Right lung (tissue), 5 donors: ENCODE measurements around the gene SMC5. TPM values are rescaled to one million over a fixed set of nuclear protein-coding genes. Genes with fewer than 3 reads are reported as not detected.
"Not testable (repeated sequence)": the region's sequence is repeated elsewhere in the genome, so short reads cannot be mapped to it uniquely, and the experiment has no call there.

Experiments used
- DNase-seq, 2 donors: peaks; one replicate each; pipeline ENCODE4 v3.0.0-alpha.2; 2013
- polyA plus RNA-seq, 5 donors: library from polyadenylated mRNA; unstranded; fragments of 120-200 nt; gene quantifications; one replicate each; pipeline versions ENCODE4 v1.2.1 to v1.2.3, GENCODE V29; 2013; ENCODE audit warnings: inconsistent platforms in 1 of 5, low replicate concordance in 1 of 5; ENCODE audit not compliant: insufficient read length in 5 of 5, insufficient read depth in 1 of 5

The SMC5 gene
- polyA plus RNA-seq, 5 donors: 42.7 to 93.8 (median 84.5) TPM

GRCh38 chr9:70262366-70262765, 3.6 kb downstream of the SMC5 start:
- no peak for DNase-seq

- peak in 1 of 2 donors; percentile 21 for DNase-seq
These were observed 4.2 kb downstream of the SMC5 start for GRCh38 chr9:70262948-70263347.

- DNase-seq: no peak
These were observed 4.6 kb downstream of the SMC5 start for GRCh38 chr9:70263421-70263820.

GRCh38 chr9:70278305-70278704, 19.5 kb downstream of the SMC5 start:
- DNase-seq: no peak

- no peak for DNase-seq
These were observed 25.1 kb downstream of the SMC5 start for GRCh38 chr9:70283848-70284247.

GRCh38 chr9:70285246-70285645, 26.5 kb downstream of the SMC5 start:
- peak; percentile 67 to 79 for DNase-seq

- peak in 1 of 2 donors; percentile 18 for DNase-seq
These were observed 27.3 kb downstream of the SMC5 start for GRCh38 chr9:70285981-70286598.

GRCh38 chr9:70290626-70291025, 31.8 kb downstream of the SMC5 start:
- no peak for DNase-seq

- DNase-seq: no peak
These were observed 32.7 kb downstream of the SMC5 start for GRCh38 chr9:70291446-70291845.

GRCh38 chr9:70292253-70292652, 33.5 kb downstream of the SMC5 start:
- no peak for DNase-seq

GRCh38 chr9:70293214-70293613, 34.4 kb downstream of the SMC5 start:
- no peak for DNase-seq

- no peak for DNase-seq
These were observed 38.4 kb downstream of the SMC5 start for GRCh38 chr9:70297141-70297540.

GRCh38 chr9:70298245-70298771, 39.5 kb downstream of the SMC5 start:
- no peak for DNase-seq

- DNase-seq: no peak
These were observed 44.5 kb downstream of the SMC5 start for GRCh38 chr9:70303268-70303667.

GRCh38 chr9:70304810-70305209, 46.0 kb downstream of the SMC5 start:
- DNase-seq: no peak

- no peak for DNase-seq
These were observed 56.6 kb downstream of the SMC5 start for GRCh38 chr9:70315389-70315788.

GRCh38 chr9:70318002-70318401, 59.2 kb downstream of the SMC5 start:
- DNase-seq: no peak

- no peak for DNase-seq
These were observed 63.3 kb downstream of the SMC5 start for GRCh38 chr9:70322096-70322495.

GRCh38 chr9:70324963-70325362, 66.2 kb downstream of the SMC5 start:
- no peak for DNase-seq

GRCh38 chr9:70328625-70329024, 69.8 kb downstream of the SMC5 start:
- not testable (repeated sequence) for DNase-seq

GRCh38 chr9:70340572-70340971, 81.8 kb downstream of the SMC5 start:
- DNase-seq: peak in 1 of 2 donors; percentile 8

- no peak for DNase-seq
These were observed 88.3 kb downstream of the SMC5 start for GRCh38 chr9:70347046-70347445.

GRCh38 chr9:70352356-70352755, 93.6 kb downstream of the SMC5 start:
- DNase-seq: no peak

- no peak for DNase-seq
These were observed 94.0 kb downstream of the SMC5 start for GRCh38 chr9:70352802-70353201.
